GM12864 (cell line): Measurements from ENCODE around the gene HSPG2.
"Not testable (repeated sequence)": the region's sequence is repeated elsewhere in the genome, so short reads cannot be mapped to it uniquely, and the experiment has no call there.

Experiments used
- DNase-seq: peaks from one replicate; pipeline ENCODE4 v3.0.0-alpha.2; 2011; ENCODE audit warnings: low read depth
- H3K4me3 ChIP-seq: 2 replicates; pipeline ENCODE4 v1.5.1; 2011; ENCODE audit warnings: mild to moderate bottlenecking, low read depth, low read length, control low read depth
- CTCF ChIP-seq: IDR thresholded peaks from 2 replicates; pipeline ENCODE4 v1.5.1; 2011; ENCODE audit warnings: low read depth, mild to moderate bottlenecking, moderate library complexity, low read length, control low read depth, inconsistent platforms; ENCODE audit errors: missing control alignments

Gene HSPG2

GRCh38 chr1:21944733-21945073 lies 7.6 kb upstream of the HSPG2 start:
- DNase-seq, result no peak
- TF ChIP-seq CTCF, result no peak
- H3K4me3 ChIP-seq, result no peak overlapping the region

DNA sequence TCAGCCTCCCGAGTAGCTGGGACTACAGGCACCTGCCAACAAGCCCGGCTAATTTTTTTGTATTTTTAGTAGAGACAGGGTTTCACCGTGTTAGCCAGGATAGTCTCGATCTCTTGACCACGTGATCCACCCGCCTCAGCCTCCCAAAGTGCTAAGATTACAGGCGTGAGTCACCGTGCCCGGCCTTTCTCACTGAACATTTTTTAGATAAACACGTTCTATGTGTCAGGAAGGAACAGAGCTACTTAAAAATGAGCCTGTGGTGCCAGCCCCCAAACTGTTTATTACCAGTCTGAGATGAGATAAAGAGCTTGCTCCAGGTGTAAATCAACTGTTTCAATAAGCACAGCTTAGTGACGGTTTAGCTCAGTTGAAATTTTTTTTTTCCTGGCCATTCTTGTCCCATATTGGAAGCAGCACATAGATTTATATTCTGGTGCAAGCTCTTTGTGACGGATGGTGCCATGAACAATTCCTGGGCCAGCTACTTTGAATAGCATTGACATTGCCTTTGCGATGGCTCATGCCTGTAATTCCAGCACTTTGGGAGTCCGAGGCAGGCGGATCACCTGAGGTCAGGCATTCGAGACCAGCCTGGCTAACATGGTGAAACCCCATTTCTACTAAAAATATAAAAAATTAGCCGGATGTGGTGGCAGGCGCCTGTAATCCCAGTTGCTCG lies 6.0 kb upstream of the HSPG2 start:
- DNase-seq, H3K4me3 ChIP-seq: not testable (repeated sequence)

DNA sequence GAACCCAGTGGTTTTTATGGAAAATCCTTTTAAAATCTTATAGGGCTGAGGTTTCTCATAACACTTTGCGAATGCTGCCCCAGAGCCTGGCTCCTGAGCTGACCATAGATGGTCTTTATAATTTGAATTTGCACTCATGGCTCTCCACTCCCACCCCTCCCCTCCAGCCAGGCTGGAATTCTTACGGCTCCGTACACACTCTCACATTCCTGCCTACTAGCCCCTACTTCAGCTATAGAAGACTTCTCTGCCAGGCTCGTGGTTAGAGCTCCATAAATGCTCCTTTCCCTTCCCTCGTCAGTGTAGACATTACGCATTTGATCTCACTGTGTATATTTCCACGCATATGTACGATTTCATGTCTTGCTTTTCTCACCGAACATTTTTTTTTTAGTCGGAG lies 5.4 kb upstream of the HSPG2 start:
- TF ChIP-seq CTCF, result no peak
- no peak for DNase-seq
- no peak overlapping the region for H3K4me3 ChIP-seq

DNA sequence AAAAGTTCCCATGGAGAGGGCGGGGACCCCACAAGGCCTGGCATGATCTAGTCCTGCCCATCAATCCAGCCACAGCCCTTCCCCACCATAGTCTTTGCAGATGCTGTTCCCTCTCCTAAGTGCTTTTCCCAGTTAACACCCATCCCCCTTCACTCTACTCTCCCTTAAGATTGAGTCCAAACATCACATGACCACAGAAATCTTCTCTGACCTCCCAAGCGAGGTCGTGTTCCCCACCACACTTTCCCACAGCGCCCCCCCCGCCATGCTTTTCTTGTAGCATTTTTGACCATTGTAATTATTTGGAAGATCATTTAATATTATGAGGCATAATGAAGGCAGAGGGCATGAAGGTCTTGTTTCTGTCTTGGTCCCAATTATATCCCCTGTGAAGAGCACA lies 4.3 kb upstream of the HSPG2 start:
- no peak overlapping the region for H3K4me3 ChIP-seq
- DNase-seq, result no peak
- TF ChIP-seq CTCF, result no peak

GRCh38 chr1:21940492-21940891 lies 3.4 kb upstream of the HSPG2 start:
- DNase-seq, result no peak
- no peak for TF ChIP-seq CTCF
- no peak overlapping the region for H3K4me3 ChIP-seq

DNA sequence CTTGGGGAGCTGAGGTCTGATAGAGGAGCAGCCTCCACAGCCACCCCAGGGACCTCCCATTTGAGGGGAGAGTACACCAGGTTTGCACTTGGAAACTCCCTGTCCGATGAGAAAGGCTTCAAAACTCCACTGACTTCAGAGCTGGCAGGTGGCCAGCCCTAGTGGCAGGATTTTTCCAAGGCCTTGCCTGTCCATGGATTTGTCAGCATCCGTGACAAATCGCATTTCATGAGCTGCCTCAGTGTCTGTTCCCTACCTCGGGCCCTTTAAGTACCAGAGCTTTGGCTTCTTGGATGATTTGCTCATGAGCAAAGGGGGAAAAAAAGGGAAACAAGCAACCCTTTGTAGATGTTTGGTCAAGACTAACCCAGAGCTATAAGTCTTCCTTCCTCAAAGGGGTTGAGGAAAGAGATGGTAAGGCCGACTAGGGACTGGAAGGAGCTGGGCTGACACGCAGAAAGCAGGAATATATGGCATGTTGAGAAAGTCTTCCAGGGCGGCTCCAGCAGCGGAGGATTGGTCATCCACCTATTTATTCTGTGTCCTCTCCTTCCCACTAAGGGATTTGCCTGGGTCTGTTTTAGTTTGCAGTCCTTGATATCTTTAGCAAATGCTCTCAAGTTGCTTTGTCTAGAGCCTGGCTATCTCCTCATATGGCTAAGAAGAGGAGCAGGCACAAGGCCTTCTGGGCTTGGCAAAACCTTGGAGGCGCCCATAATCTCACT lies 2.7 kb upstream of the HSPG2 start:
- no peak for DNase-seq
- no peak overlapping the region for H3K4me3 ChIP-seq
- TF ChIP-seq CTCF, result no peak

GRCh38 chr1:21938732-21939538 lies 1.8 kb upstream of the HSPG2 start:
- TF ChIP-seq CTCF, result no peak
- H3K4me3 ChIP-seq, result no peak overlapping the region
- no peak for DNase-seq
